Osteoblast (primary cell): ENCODE data around the gene UBE2F. TPM values are rescaled to one million over a fixed set of nuclear protein-coding genes. Genes with fewer than 3 reads are reported as not detected.
A peak's percentile ranks its signal among the peaks of the same experiment; 100 is the strongest.
"Not testable (repeated sequence)": the region's sequence is repeated elsewhere in the genome, so short reads cannot be mapped to it uniquely, and the experiment has no call there.

Experiments
- DNase-seq: peaks from one replicate; pipeline ENCODE4 v3.0.0; 2011; ENCODE audit warnings: low spot score, mixed read lengths; ENCODE audit not compliant: insufficient read length; ENCODE audit errors: missing footprints
- H2AFZ ChIP-seq: 2 replicates; pipeline ENCODE4 v1.6.0; 2011; ENCODE audit warnings: mild to moderate bottlenecking, low read length
- H3K27ac ChIP-seq: 2 replicates; pipeline ENCODE4 v1.5.1; 2011; ENCODE audit warnings: mild to moderate bottlenecking, low read depth, low read length, moderate library complexity
- H3K27me3 ChIP-seq: 2 replicates; pipeline ENCODE4 v1.6.0; 2012; ENCODE audit warnings: mild to moderate bottlenecking, control low read depth, inconsistent platforms, low read length, moderate library complexity; ENCODE audit not compliant: insufficient read depth
- H3K36me3 ChIP-seq: 2 replicates; pipeline ENCODE4 v1.5.1; 2011; ENCODE audit warnings: mild to moderate bottlenecking, low read length, control low read depth, moderate library complexity; ENCODE audit not compliant: insufficient read depth
- H3K4me1 ChIP-seq: 2 replicates; pipeline ENCODE4 v1.5.1; 2011; ENCODE audit warnings: mild to moderate bottlenecking, low read length, control low read depth, moderate library complexity; ENCODE audit not compliant: insufficient read depth
- H3K4me2 ChIP-seq: 2 replicates; pipeline ENCODE4 v1.6.0; 2011; ENCODE audit warnings: mild to moderate bottlenecking, low read length; ENCODE audit not compliant: insufficient read depth
- H3K4me3 ChIP-seq: fragments of 200-600 bp; sonication (generic); 3 replicates; pipeline ENCODE4 v1.5.1; 2012; ENCODE audit warnings: mild to moderate bottlenecking, low read length, inconsistent platforms; ENCODE audit not compliant: insufficient read depth
- H3K79me2 ChIP-seq: 2 replicates; pipeline ENCODE4 v1.6.0; 2012; ENCODE audit warnings: mild to moderate bottlenecking, low read length, control low read depth, inconsistent platforms; ENCODE audit not compliant: insufficient read depth
- H3K9me3 ChIP-seq: 2 replicates; pipeline ENCODE4 v1.5.1; 2011; ENCODE audit warnings: low read depth, low read length, control low read depth
- H4K20me1 ChIP-seq: 2 replicates; pipeline ENCODE4 v1.6.0; 2012; ENCODE audit warnings: mild to moderate bottlenecking, low read length, control low read depth; ENCODE audit not compliant: insufficient read depth
- CTCF ChIP-seq: IDR thresholded peaks from 2 replicates; pipeline ENCODE4 v1.5.1; 2011; ENCODE audit warnings: mild to moderate bottlenecking, low read depth, low read length, moderate library complexity; ENCODE audit errors: extremely low read depth
- total RNA-seq: library from RNA; depleted of rRNA; stranded (reverse); fragments of >200 nt; gene quantifications from 2 replicates; pipeline ENCODE4 v1.2.3, GENCODE V29; 2012

Gene UBE2F
- total RNA-seq, 1 donor: 39.8 TPM

DNA sequence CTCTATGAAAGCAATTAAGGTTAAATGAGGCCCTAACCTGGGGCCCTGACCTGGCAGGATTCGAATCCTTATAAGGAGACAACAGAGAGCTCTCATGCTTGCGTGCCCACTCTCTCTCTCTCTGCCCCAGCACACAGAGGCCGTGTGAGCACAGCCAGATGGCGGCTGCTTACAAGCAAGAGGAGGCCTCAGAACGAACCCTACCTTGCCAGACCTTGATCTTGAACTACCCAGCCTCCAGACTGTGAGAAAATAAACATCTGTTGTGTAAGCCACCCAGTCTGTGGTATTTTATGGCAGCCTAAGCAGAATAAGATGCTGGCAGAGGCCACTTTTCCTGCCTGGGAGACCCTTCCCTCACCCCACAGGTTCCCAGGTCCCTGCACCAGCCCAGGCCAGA, 5.2 kb upstream of the UBE2F start:
- no peak for DNase-seq

GRCh38 chr2:237962432-237963084, 4.3 kb upstream of the UBE2F start:
- H3K36me3 ChIP-seq: no peaks in the 10 kb centered on the region
- DNase-seq: peak; percentile 47
- no peak overlapping the region for H3K27ac ChIP-seq
- TF ChIP-seq CTCF: no peak
- no peak overlapping the region for H3K4me3 ChIP-seq
- no peak overlapping the region for H3K4me2 ChIP-seq
- no peaks in the 10 kb centered on the region for H3K27me3 ChIP-seq
- no peak overlapping the region for H2AFZ ChIP-seq
- peaks cover 7% of the 10 kb centered on the region for H3K4me1 ChIP-seq
- peaks cover 3% of the 10 kb centered on the region for H3K79me2 ChIP-seq
- peaks cover under 1% of the 10 kb centered on the region for H4K20me1 ChIP-seq
- peaks cover 10% of the 10 kb centered on the region for H3K9me3 ChIP-seq

More for the DNA sequence above, 5.2 kb upstream of the UBE2F start:
- Histone ChIP-seq H2AFZ (no peak overlapping the region), H3K27me3 (peaks cover 4% of the 10 kb centered on the region), H3K36me3 (no peaks in the 10 kb centered on the region), H3K9me3 (peaks cover 10% of the 10 kb centered on the region), H3K4me1 (peaks cover 7% of the 10 kb centered on the region), H4K20me1 (no peaks in the 10 kb centered on the region), H3K4me3 (no peak overlapping the region), H3K4me2 (no peak overlapping the region), H3K79me2 (no peaks in the 10 kb centered on the region), H3K27ac (no peak overlapping the region)
- TF ChIP-seq CTCF: no peak

DNA sequence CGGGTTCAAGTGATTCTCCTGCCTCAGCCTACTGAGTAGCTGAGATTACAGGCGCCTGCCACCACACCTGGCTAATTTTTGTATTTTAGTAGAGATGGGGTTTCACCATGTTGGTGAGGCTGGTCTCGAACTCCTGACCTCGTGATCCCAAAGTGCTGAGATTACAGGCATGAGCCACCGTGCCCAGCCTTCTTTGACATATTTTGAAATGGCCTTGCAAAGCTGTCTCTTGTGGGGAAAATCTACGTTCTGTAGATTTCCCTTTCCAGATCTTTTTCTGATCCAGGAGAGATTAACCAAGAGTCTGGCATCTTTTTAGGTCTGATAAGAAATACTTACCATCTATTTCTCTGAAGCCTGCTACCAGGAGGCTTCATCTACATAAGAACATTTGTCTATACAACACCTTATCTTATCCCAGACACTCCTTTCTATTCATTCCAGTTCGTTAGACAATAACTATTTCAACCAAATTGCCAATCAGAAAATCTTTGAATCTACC, 3.3 kb upstream of the UBE2F start:
- H3K4me1 ChIP-seq: peaks cover 17% of the 10 kb centered on the region
- peaks cover 10% of the 10 kb centered on the region for H3K9me3 ChIP-seq
- H3K4me2 ChIP-seq, H2AFZ ChIP-seq, H3K36me3 ChIP-seq, H3K27me3 ChIP-seq, H3K4me3 ChIP-seq, DNase-seq, H4K20me1 ChIP-seq: not testable (repeated sequence)
- peak overlapping the region; percentile 73 for H3K27ac ChIP-seq
- H3K79me2 ChIP-seq: peaks cover 13% of the 10 kb centered on the region

- H2AFZ ChIP-seq: no peak overlapping the region
- TF ChIP-seq CTCF: no peak
- H3K36me3 ChIP-seq: no peaks in the 10 kb centered on the region
- DNase-seq: no peak
- no peak overlapping the region for H3K4me3 ChIP-seq
- no peak overlapping the region for H3K4me2 ChIP-seq
- peaks cover 19% of the 10 kb centered on the region for H3K79me2 ChIP-seq
- peaks cover 10% of the 10 kb centered on the region for H3K9me3 ChIP-seq
- H3K27me3 ChIP-seq: no peaks in the 10 kb centered on the region
- peak overlapping the region; percentile 73 for H3K27ac ChIP-seq
- H3K4me1 ChIP-seq: peaks cover 20% of the 10 kb centered on the region
- peaks cover 15% of the 10 kb centered on the region for H4K20me1 ChIP-seq
Observed at GRCh38 chr2:237964194-237964577, 2.6 kb upstream of the UBE2F start.
